Measurements from ENCODE around the gene LMO1. TPM values are rescaled to one million over a fixed set of nuclear protein-coding genes. Genes with fewer than 3 reads are reported as not detected.

The LMO1 gene
- polyA plus RNA-seq, 1 donor (not counting 4 experiments of a cell fraction or from before 2014, with no cell fraction given), result 0.08 TPM

DNA sequence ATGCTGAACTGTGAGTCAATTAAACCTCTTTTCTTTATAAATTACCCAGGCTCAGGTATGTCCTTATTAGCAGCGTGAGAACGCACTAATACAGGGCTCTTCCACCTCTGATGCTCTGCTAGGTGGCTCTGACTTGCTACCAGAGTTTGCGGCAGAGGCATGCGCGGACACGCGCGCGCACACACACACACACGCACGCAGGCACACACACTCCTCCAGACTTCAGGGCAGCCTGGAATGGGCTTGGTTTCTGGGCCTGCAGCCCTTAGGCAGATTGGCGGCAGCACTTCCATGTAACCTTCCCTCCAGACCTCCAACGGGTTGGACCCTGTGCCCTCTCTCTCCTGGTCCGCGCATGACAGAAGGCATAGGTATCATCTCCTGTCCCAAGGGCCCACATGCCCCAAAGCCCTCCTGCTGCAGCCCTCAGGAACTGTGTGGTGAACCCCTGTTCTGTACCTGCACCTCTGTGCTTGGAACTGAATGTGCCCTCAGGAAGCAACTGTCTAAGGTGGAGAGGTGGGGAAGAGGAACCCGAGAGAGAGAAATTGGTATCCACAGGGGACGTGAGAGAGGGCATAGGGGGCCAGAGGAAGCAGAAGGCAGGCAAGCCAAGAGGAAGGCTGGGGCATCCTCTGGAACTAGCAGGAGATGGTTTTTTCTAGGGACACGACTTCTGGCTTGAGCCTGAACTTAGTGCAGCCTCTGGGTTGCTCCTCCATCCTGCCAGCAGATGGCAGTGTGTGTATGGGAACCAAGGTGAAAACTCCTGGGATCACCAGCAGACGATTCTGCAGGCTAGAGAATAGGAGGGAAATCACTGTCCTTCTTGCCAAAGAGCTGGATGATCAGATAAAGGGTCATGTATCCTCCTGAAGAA is 71.4 kb downstream of the LMO1 start:
- TF ChIP-seq EZH2 (IDR thresholded peaks at IDR 0.05; ENCODE audit: low read length), result no peak
- TF ChIP-seq, protein P1, sequence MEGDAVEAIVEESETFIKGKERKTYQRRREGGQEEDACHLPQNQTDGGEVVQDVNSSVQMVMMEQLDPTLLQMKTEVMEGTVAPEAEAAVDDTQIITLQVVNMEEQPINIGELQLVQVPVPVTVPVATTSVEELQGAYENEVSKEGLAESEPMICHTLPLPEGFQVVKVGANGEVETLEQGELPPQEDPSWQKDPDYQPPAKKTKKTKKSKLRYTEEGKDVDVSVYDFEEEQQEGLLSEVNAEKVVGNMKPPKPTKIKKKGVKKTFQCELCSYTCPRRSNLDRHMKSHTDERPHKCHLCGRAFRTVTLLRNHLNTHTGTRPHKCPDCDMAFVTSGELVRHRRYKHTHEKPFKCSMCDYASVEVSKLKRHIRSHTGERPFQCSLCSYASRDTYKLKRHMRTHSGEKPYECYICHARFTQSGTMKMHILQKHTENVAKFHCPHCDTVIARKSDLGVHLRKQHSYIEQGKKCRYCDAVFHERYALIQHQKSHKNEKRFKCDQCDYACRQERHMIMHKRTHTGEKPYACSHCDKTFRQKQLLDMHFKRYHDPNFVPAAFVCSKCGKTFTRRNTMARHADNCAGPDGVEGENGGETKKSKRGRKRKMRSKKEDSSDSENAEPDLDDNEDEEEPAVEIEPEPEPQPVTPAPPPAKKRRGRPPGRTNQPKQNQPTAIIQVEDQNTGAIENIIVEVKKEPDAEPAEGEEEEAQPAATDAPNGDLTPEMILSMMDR (optimal IDR thresholded peaks at IDR 0.05 in 1 of 3, IDR thresholded peaks at IDR 0.05 in 1 of 3, conservative IDR thresholded peaks at IDR 0.05 in 1 of 3; ENCODE audit: extremely low read depth in 1 of 3, insufficient read depth in 2 of 3, low read length in 3 of 3), result peak; percentile 85 to 89 (median 85)
- Histone ChIP-seq H3K79me2 (ENCODE audit: control insufficient read depth, insufficient read depth, low read length) (no peaks in the 10 kb centered on the region), H3K27ac (ENCODE audit: control insufficient read depth, insufficient read depth, low read length) (no peak overlapping the region), H3K27me3 (ENCODE audit: control insufficient read depth, extremely low read depth, insufficient read depth, low read length) (peaks cover 6% of the 10 kb centered on the region), H3K9ac (ENCODE audit: control insufficient read depth, extremely low read depth, insufficient read depth, low read length) (no peak overlapping the region), H3K9me1 (ENCODE audit: control insufficient read depth, extremely low read depth, insufficient read depth, low read length) (no peaks in the 10 kb centered on the region), H3K4me3 (ENCODE audit: control insufficient read depth in 2 of 3, extremely low read depth in 1 of 3, insufficient read depth in 2 of 3, low read depth in 1 of 3, low read length in 3 of 3) (no peak overlapping the region), H3K9me3 (ENCODE audit: control insufficient read depth, low read depth, low read length) (no peaks in the 10 kb centered on the region), H3K4me2 (ENCODE audit: control insufficient read depth, extremely low read depth, insufficient read depth, low read depth, low read length) (no peak overlapping the region), H3K36me3 (ENCODE audit: control insufficient read depth in 2 of 2, extremely low read depth in 1 of 2, insufficient read depth in 2 of 2, low read length in 2 of 2) (no peaks in the 10 kb centered on the region), H2AFZ (ENCODE audit: control insufficient read depth, low read length) (no peak overlapping the region), H3K4me1 (ENCODE audit: control insufficient read depth, extremely low read depth, insufficient read depth, low read length) (no peaks in the 10 kb centered on the region), H4K20me1 (ENCODE audit: control insufficient read depth, extremely low read depth, insufficient read depth, low read length) (no peaks in the 10 kb centered on the region)
- DNase-seq (ENCODE audit: low read depth, low spot score), result peak; percentile 5
- dilution Hi-C loops (cut with MboI; ENCODE audit: extremely low pct_ligation_motif_present, low sequenced_read_pairs), result no loop called here
- FAIRE-seq, result peak; percentile 84

DNA sequence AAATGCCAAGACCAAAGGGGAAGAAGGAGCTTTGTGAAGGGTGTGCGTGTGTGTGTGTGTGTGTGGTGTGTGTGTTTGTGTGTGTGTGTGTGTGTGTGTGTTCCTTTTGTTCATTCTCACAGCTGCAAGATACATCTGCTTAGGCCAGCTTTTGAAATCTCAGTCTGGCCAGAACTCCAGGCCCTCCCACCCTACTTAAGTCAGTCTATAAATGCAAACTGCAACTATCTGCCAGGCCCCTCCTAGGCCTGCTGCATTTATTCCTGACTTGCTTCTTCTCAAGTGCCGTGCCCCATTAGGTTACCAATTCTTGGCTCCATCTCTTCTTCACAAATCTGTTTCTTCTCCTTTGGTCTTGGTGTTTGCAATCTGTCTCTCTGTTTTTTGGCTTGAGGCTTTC is 73.2 kb downstream of the LMO1 start:
- H3K36me3 ChIP-seq (ENCODE audit: control insufficient read depth in 2 of 2, extremely low read depth in 1 of 2, insufficient read depth in 2 of 2, low read length in 2 of 2), result no peaks in the 10 kb centered on the region
- no peaks in the 10 kb centered on the region for H4K20me1 ChIP-seq (ENCODE audit: control insufficient read depth, extremely low read depth, insufficient read depth, low read length)
- no peaks in the 10 kb centered on the region for H3K9me1 ChIP-seq (ENCODE audit: control insufficient read depth, extremely low read depth, insufficient read depth, low read length)
- no peak overlapping the region for H3K4me3 ChIP-seq (ENCODE audit: control insufficient read depth in 2 of 3, extremely low read depth in 1 of 3, insufficient read depth in 2 of 3, low read depth in 1 of 3, low read length in 3 of 3)
- dilution Hi-C loops (cut with MboI; ENCODE audit: extremely low pct_ligation_motif_present, low sequenced_read_pairs), result no loop called here
- no peaks in the 10 kb centered on the region for H3K4me1 ChIP-seq (ENCODE audit: control insufficient read depth, extremely low read depth, insufficient read depth, low read length)
- H3K9ac ChIP-seq (ENCODE audit: control insufficient read depth, extremely low read depth, insufficient read depth, low read length), result no peak overlapping the region
- no peak overlapping the region for H2AFZ ChIP-seq (ENCODE audit: control insufficient read depth, low read length)
- no peak for FAIRE-seq
- no peak overlapping the region for H3K27ac ChIP-seq (ENCODE audit: control insufficient read depth, insufficient read depth, low read length)
- TF ChIP-seq, protein P1 (optimal IDR thresholded peaks at IDR 0.05 in 1 of 3, IDR thresholded peaks at IDR 0.05 in 1 of 3, conservative IDR thresholded peaks at IDR 0.05 in 1 of 3; ENCODE audit: extremely low read depth in 1 of 3, insufficient read depth in 2 of 3, low read length in 3 of 3), result no peak
- TF ChIP-seq EZH2 (IDR thresholded peaks at IDR 0.05; ENCODE audit: low read length), result no peak
- no peaks in the 10 kb centered on the region for H3K9me3 ChIP-seq (ENCODE audit: control insufficient read depth, low read depth, low read length)
- H3K79me2 ChIP-seq (ENCODE audit: control insufficient read depth, insufficient read depth, low read length), result no peaks in the 10 kb centered on the region
- no peak for DNase-seq (ENCODE audit: low read depth, low spot score)
- no peak overlapping the region for H3K4me2 ChIP-seq (ENCODE audit: control insufficient read depth, extremely low read depth, insufficient read depth, low read depth, low read length)
- peaks cover 4% of the 10 kb centered on the region for H3K27me3 ChIP-seq (ENCODE audit: control insufficient read depth, extremely low read depth, insufficient read depth, low read length)

Measured in keratinocyte (primary cell).